Hematopoietic multipotent progenitor cell treated with erythropoietin and hydrocortisone succinate and interleukin-3 and kit ligand, for 15 days (in vitro differentiated cells): Measurements from ENCODE around the gene MN1.

Experiments used
- DNase-seq: peaks from one replicate; pipeline ENCODE4 v3.0.0-alpha.2; 2015; ENCODE audit warnings: low spot score

MN1 gene

GRCh38 chr22:27785831-27786230 is 15.7 kb downstream of the MN1 start:
- DNase-seq = no peak

- DNase-seq = no peak
Observed at GRCh38 chr22:27784120-27784475, 17.5 kb downstream of the MN1 start.

GRCh38 chr22:27783436-27784119 is 18.0 kb downstream of the MN1 start:
- DNase-seq = no peak

GRCh38 chr22:27782088-27782487 is 19.5 kb downstream of the MN1 start:
- no peak for DNase-seq

- DNase-seq = no peak
Observed at GRCh38 chr22:27780161-27780575, 21.4 kb downstream of the MN1 start.

GRCh38 chr22:27779643-27780042 is 21.9 kb downstream of the MN1 start:
- no peak for DNase-seq

GRCh38 chr22:27778294-27779090 is 23.1 kb downstream of the MN1 start:
- no peak for DNase-seq

GRCh38 chr22:27777128-27777527 is 24.4 kb downstream of the MN1 start:
- no peak for DNase-seq

GRCh38 chr22:27776650-27776958 is 25.0 kb downstream of the MN1 start:
- no peak for DNase-seq

GRCh38 chr22:27775758-27776649 is 25.6 kb downstream of the MN1 start:
- no peak for DNase-seq

GRCh38 chr22:27775087-27775698 is 26.4 kb downstream of the MN1 start:
- no peak for DNase-seq

GRCh38 chr22:27774200-27774599 is 27.4 kb downstream of the MN1 start:
- no peak for DNase-seq

GRCh38 chr22:27772984-27773498 is 28.5 kb downstream of the MN1 start:
- no peak for DNase-seq

- no peak for DNase-seq
Observed at GRCh38 chr22:27772081-27772983, 29.2 kb downstream of the MN1 start.

GRCh38 chr22:27771637-27772036 is 29.9 kb downstream of the MN1 start:
- DNase-seq = no peak

GRCh38 chr22:27769012-27769411 is 32.5 kb downstream of the MN1 start:
- DNase-seq = no peak

GRCh38 chr22:27768027-27768653 is 33.4 kb downstream of the MN1 start:
- DNase-seq = no peak

- DNase-seq = no peak
Observed at GRCh38 chr22:27766679-27767078, 34.9 kb downstream of the MN1 start.

- DNase-seq = no peak
Observed at GRCh38 chr22:27765706-27766291, 35.8 kb downstream of the MN1 start.

GRCh38 chr22:27764722-27765236 is 36.8 kb downstream of the MN1 start:
- DNase-seq = no peak
